HG03457 (cell line): ENCODE results near the gene TMPRSS12.
"Not testable (repeated sequence)": the region's sequence is repeated elsewhere in the genome, so short reads cannot be mapped to it uniquely, and the experiment has no call there.

Source experiments
- ATAC-seq: cut with Tn5 transposase; IDR thresholded peaks from one replicate; pipeline ENCODE4 v1.9.1; 2021; ENCODE audit warnings: moderate number of reproducible peaks; ENCODE audit not compliant: unreplicated experiment

The TMPRSS12 gene

GRCh38 chr12:50842637-50843493, at the start of gene TMPRSS12:
TMPRSS12 (plus strand) TSS chr12:50842926; CDS start chr12:50842965, 39 bp downstream.
- ATAC-seq = no peak

GRCh38 chr12:50799908-50800307, 42.8 kb upstream of the TMPRSS12 start:
- no peak for ATAC-seq

- ATAC-seq = no peak
These were observed 39.4 kb upstream of the TMPRSS12 start for GRCh38 chr12:50803230-50803875.

GRCh38 chr12:50806176-50806575, 36.5 kb upstream of the TMPRSS12 start:
- ATAC-seq = no peak

- ATAC-seq = not testable (repeated sequence)
These were observed 33.6 kb upstream of the TMPRSS12 start for GRCh38 chr12:50809131-50809530.

- ATAC-seq = not testable (repeated sequence)
These were observed 27.8 kb upstream of the TMPRSS12 start for GRCh38 chr12:50814921-50815320.

- no peak for ATAC-seq
These were observed 22.5 kb upstream of the TMPRSS12 start for GRCh38 chr12:50820177-50820576.

- ATAC-seq = no peak
These were observed 20.6 kb upstream of the TMPRSS12 start for GRCh38 chr12:50822082-50822481.

- not testable (repeated sequence) for ATAC-seq
These were observed 19.0 kb upstream of the TMPRSS12 start for GRCh38 chr12:50823724-50824123.

GRCh38 chr12:50824914-50825313, 17.8 kb upstream of the TMPRSS12 start:
- ATAC-seq = no peak

GRCh38 chr12:50825372-50825838, 17.3 kb upstream of the TMPRSS12 start:
- ATAC-seq = no peak

- ATAC-seq = no peak
These were observed 14.6 kb upstream of the TMPRSS12 start for GRCh38 chr12:50828121-50828520.

GRCh38 chr12:50828886-50829285, 13.8 kb upstream of the TMPRSS12 start:
- no peak for ATAC-seq

GRCh38 chr12:50833801-50834200, 8.9 kb upstream of the TMPRSS12 start:
- not testable (repeated sequence) for ATAC-seq

- no peak for ATAC-seq
These were observed 3.7 kb upstream of the TMPRSS12 start for GRCh38 chr12:50839042-50839441.

- no peak for ATAC-seq
These were observed 1.8 kb upstream of the TMPRSS12 start for GRCh38 chr12:50840809-50841487.

GRCh38 chr12:50841716-50842531, 802 bp upstream of the TMPRSS12 start:
- ATAC-seq = no peak

- ATAC-seq = no peak
These were observed 2.4 kb downstream of the TMPRSS12 start for GRCh38 chr12:50845021-50845647.

- ATAC-seq = no peak
These were observed 6.2 kb downstream of the TMPRSS12 start for GRCh38 chr12:50848963-50849362.

- not testable (repeated sequence) for ATAC-seq
These were observed 12.5 kb downstream of the TMPRSS12 start for GRCh38 chr12:50855218-50855617.
